ENCODE results near the gene RERG. TPM values are rescaled to one million over a fixed set of nuclear protein-coding genes. Genes with fewer than 3 reads are reported as not detected.

RERG gene
- total RNA-seq, 1 donor from 2014 or later: 1.1 TPM

- Mint-ChIP-seq H3K27me3 (ENCODE audit: low read depth) (no peaks in the 10 kb centered on the region), H3K36me3 (ENCODE audit: low read depth) (no peaks in the 10 kb centered on the region), H3K4me1 (peaks cover 40% of the 10 kb centered on the region), H3K27ac (ENCODE audit: unreplicated experiment) (peak overlapping the region; percentile 44), H3K9me3 (peaks cover 3% of the 10 kb centered on the region), H3K4me3 (peak overlapping the region; percentile 17)
- TF ChIP-seq CTCF (conservative IDR thresholded peaks at IDR 0.05): no peak
- DNase-seq (ENCODE audit: low read depth, low spot score): no peak
Measured at GRCh38 chr12:15179672-15180071, 41.5 kb downstream of the RERG start.

- TF ChIP-seq CTCF (conservative IDR thresholded peaks at IDR 0.05): no peak
- peaks cover 7% of the 10 kb centered on the region for H3K4me1 Mint-ChIP-seq
- H3K4me3 Mint-ChIP-seq: no peak overlapping the region
- no peaks in the 10 kb centered on the region for H3K27me3 Mint-ChIP-seq (ENCODE audit: low read depth)
- H3K27ac Mint-ChIP-seq (ENCODE audit: unreplicated experiment): no peak overlapping the region
- no peaks in the 10 kb centered on the region for H3K9me3 Mint-ChIP-seq
- DNase-seq (ENCODE audit: low read depth, low spot score): no peak
- H3K36me3 Mint-ChIP-seq (ENCODE audit: low read depth): no peaks in the 10 kb centered on the region
Measured at GRCh38 chr12:15173142-15173541, 48.1 kb downstream of the RERG start.

GRCh38 chr12:15172060-15172822 lies 49.0 kb downstream of the RERG start:
- TF ChIP-seq CTCF (conservative IDR thresholded peaks at IDR 0.05): peak; percentile 51
- H3K36me3 Mint-ChIP-seq (ENCODE audit: low read depth): no peaks in the 10 kb centered on the region
- H3K9me3 Mint-ChIP-seq: no peaks in the 10 kb centered on the region
- H3K27ac Mint-ChIP-seq (ENCODE audit: unreplicated experiment): no peak overlapping the region
- peaks cover 6% of the 10 kb centered on the region for H3K4me1 Mint-ChIP-seq
- no peak for DNase-seq (ENCODE audit: low read depth, low spot score)
- no peaks in the 10 kb centered on the region for H3K27me3 Mint-ChIP-seq (ENCODE audit: low read depth)
- no peak overlapping the region for H3K4me3 Mint-ChIP-seq

GRCh38 chr12:15171012-15171655 lies 50.1 kb downstream of the RERG start:
- no peak for TF ChIP-seq CTCF (conservative IDR thresholded peaks at IDR 0.05)
- H3K27ac Mint-ChIP-seq (ENCODE audit: unreplicated experiment): no peak overlapping the region
- H3K27me3 Mint-ChIP-seq (ENCODE audit: low read depth): no peaks in the 10 kb centered on the region
- H3K9me3 Mint-ChIP-seq: no peaks in the 10 kb centered on the region
- peaks cover 6% of the 10 kb centered on the region for H3K4me1 Mint-ChIP-seq
- no peak overlapping the region for H3K4me3 Mint-ChIP-seq
- H3K36me3 Mint-ChIP-seq (ENCODE audit: low read depth): no peaks in the 10 kb centered on the region
- DNase-seq (ENCODE audit: low read depth, low spot score): no peak

GRCh38 chr12:15168026-15168678 lies 53.1 kb downstream of the RERG start:
- H3K27me3 Mint-ChIP-seq (ENCODE audit: low read depth): no peaks in the 10 kb centered on the region
- H3K4me3 Mint-ChIP-seq: no peak overlapping the region
- no peak for TF ChIP-seq CTCF (conservative IDR thresholded peaks at IDR 0.05)
- DNase-seq (ENCODE audit: low read depth, low spot score): no peak
- H3K9me3 Mint-ChIP-seq: no peaks in the 10 kb centered on the region
- no peak overlapping the region for H3K27ac Mint-ChIP-seq (ENCODE audit: unreplicated experiment)
- H3K4me1 Mint-ChIP-seq: no peaks in the 10 kb centered on the region
- H3K36me3 Mint-ChIP-seq (ENCODE audit: low read depth): no peaks in the 10 kb centered on the region
